Putamen (tissue), 1 donor: ENCODE measurements around the gene ANO9.

ENCODE experiments used
- DNase-seq: peaks from one replicate; pipeline ENCODE4 v3.0.0-alpha.2; 2016; ENCODE audit warnings: low spot score

ANO9 gene

DNA sequence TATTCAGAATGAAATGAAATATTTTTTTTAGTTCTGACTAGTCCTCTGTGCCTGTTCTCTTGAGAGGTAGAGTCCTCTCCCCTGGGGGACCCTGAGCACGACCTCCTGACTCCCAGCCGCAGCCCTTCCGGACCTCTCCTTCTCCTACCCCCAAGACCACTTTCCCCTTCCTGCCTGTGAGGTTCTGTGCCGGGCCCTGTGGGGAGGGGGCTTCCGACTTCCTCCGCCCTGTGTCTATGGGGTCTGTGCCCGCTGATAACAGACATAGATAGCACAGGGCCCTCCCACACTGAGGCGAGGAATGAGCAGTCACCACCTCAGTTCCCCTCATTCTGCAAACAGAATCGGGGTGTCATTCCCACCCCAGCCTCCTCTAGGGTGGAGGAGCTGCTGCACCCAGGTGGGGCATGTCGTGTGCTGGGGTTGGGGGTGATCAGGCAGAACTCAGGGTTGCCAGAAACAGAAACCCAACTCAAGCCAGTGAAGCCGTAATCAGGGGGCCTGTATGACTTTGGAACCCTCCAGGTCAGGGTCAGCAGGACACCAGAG, 59.7 kb downstream of the ANO9 start:
- DNase-seq, result no peak

GRCh38 chr11:381501-382072, 60.2 kb downstream of the ANO9 start:
- no peak for DNase-seq

DNA sequence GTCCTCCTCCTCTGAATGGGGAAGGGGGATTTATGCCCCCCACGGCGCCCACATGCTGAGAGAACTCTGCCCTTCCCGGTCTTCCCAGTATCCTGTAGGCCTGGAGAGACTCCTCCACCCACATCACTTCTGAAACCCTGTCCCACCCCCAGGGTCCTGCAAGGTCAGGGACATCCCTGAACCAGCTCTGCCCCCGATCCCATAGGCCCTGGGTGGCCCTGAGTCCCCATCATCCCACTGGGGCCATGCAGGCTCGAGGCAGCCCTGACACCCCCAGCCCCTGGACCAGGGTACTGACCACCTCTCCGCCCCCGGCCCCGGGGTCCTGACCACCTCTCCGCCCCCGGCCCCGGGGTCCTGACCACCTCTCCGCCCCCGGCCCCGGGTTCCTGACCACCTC, 60.8 kb downstream of the ANO9 start:
- DNase-seq, result no peak

GRCh38 chr11:380491-380890, 61.3 kb downstream of the ANO9 start:
- no peak for DNase-seq

GRCh38 chr11:380095-380480, 61.7 kb downstream of the ANO9 start:
- no peak for DNase-seq

DNA sequence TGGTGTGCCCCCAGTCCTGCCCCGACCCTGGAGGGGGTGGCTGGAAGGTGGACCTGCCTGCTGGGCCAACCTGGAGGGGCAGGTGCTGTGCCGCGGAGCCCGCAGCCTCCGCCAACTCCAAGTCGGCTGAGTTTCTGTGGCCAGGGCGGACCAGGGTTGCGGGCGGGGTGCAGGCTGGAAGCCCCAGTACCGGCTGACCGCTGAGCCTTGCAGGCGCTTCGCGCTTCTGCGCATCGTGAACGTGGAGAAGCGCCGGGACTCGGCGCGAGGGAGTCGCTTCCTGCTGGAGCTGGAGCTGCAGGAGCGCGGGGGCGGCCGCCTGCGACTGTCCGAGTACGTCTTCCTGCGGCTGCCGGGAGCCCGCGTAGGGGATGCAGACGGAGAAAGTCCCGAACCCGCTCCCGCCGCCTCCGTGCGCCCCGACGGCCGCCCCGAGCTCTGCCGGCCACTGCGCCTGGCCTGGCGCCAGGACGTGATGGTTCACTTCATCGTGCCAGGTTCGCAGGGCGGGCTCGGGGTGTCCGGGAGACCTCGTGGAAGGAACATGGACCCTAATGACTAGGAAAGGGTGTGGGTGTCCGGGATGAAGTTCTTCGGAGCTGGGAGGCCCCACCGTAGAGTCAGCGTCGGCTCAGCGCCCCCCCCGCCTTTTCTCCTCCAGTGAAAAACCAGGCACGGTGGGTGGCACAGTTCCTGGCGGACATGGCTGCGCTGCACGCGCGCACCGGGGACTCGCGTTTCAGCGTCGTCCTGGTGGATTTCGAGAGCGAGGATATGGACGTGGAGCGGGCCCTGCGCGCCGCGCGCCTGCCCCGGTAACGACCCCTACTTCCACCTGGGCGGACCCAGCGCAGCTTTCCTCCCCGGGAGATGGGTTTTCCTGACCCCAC, 62.4 kb downstream of the ANO9 start:
- DNase-seq, result no peak

DNA sequence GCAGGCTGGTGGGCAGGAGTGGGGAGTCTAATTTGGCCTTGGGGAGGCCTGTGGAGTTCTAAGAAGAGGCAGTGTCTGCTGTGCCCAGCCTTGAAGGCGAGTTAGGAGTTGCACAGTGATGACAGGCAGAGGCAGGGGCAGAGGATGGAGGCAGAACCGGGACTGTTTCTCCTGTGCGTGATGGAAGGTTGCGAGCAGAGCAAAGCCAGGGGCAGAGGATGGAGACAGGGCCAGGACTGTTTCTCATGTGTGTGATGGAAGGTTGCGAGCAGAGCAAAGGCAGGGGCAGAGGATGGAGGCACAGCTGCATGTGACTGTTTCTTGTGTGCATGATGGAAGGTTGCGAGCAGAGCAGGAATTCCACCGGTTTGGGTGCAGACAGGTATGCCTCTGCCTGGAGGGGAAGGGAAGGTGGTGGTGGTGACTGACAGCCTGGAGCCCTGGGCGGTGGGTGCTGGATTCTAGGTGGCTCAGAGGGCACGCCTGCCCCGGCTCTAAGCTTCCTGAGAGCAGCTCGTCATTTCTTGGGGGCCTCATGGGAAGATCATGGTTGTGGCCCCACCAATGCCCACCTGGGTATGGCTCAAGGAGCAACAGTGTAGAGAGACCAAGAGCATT, 63.8 kb downstream of the ANO9 start:
- no peak for DNase-seq

- DNase-seq, result no peak
Measured at GRCh38 chr11:377174-377865, 64.5 kb downstream of the ANO9 start.

GRCh38 chr11:376531-377173, 65.2 kb downstream of the ANO9 start:
- DNase-seq, result no peak

DNA sequence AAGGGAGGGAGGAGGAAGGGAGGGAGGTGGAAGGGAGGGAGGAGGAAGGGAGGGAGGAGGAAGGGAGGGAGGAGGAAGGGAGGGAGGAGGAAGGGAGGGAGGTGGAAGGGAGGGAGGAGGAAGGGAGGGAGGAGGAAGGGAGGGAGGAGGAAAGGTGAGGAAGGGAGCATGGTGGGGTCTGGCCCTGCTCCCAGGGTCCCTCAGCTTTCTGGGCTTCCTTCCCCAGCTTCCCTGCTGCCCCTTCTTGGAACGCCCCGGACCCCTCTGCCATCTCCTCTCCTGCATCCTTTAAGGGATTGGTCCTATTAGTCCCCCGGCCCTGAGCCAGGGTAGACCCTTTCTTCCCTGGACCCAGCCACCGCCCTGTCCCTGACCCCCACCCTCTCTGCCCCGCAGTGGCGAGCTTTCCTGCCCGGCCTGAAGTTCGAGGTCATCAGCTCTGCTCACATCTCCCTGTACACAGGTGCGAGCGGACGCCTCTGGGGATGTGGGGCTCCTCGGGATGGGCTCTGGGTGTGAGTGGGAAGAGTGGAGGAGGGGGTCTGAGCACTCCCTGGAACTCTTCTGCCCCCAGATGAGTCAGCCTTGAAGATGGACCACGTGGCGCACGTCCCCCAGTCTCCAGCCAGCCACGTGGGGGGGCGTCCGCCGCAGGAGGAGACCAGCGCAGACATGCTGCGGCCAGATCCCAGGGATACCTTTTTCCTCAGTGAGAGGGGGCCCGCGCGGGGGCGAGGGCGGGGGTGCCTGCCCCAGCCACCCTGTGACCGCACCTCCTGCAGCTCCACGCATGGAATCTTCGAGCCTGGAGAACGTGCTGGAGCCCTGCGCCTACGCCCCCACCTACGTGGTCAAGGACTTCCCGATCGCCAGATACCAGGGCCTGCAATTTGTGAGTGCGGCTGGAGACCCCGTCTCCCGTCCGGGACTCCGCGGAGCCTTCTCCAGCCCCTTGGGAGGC, 66.5 kb downstream of the ANO9 start:
- no peak for DNase-seq

- DNase-seq, result peak; percentile 79
Measured at GRCh38 chr11:373716-374551, 67.9 kb downstream of the ANO9 start.

DNA sequence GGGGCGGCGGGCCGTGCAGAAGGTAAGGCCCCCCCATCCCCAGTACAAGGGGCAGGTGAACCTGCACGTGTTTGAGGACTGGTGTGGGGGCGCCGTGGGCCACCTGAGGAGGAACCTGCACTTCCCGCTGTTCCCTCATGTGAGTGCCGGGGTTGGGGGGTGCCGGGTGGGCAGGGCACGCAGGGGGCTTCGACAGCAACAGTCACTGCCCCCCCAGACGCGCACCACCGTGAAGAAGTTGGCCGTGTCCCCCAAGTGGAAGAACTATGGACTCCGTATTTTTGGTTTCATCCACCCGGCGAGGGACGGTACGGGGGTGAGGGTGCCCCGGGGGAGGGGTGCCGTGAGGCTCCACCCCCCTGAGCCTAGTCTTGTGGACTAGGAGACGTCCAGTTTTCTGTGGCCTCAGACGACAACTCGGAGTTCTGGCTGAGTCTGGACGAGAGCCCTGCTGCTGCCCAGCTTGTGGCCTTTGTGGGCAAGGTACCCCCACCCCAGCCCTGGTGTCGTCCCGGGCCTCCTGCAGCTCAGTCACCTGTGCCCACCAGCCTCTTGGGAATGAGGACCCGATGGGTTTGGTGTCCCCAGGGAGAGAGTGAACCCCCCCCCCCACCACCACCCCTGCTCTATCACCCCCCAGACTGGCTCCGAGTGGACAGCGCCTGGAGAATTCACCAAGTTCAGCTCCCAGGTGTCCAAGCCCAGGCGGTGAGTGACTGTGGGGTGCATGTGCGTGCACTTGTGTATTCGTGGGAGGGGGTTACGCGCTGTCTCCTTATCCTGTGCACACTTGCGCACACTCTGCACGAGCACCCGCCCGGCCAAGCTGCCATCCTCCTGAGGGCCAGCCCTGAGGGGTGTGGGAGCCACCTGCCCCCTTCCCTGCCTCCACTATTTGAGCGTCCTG, 68.7 kb downstream of the ANO9 start:
- DNase-seq, result no peak

- no peak for DNase-seq
Measured at GRCh38 chr11:371716-372590, 69.9 kb downstream of the ANO9 start.

DNA sequence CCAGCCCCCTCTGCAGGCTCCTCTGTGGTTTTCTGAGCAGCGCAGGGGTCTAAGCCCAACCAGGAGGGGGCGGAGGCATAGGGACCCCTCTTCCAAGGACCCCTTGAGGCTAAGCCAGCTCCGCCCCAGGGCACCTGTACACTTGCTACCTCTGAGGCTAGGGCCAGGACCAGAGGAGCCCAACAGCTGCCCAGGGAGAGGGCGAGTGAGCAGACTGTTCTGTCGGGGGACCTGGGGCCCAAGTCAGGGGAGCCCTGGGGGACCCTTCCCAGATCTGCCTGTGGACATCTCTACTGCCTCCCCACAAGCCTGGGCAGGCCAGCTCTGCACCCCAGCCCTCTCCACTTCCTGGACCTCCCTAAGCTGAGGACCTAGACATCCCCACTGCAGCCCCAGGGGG, 70.8 kb downstream of the ANO9 start:
- no peak for DNase-seq

DNA sequence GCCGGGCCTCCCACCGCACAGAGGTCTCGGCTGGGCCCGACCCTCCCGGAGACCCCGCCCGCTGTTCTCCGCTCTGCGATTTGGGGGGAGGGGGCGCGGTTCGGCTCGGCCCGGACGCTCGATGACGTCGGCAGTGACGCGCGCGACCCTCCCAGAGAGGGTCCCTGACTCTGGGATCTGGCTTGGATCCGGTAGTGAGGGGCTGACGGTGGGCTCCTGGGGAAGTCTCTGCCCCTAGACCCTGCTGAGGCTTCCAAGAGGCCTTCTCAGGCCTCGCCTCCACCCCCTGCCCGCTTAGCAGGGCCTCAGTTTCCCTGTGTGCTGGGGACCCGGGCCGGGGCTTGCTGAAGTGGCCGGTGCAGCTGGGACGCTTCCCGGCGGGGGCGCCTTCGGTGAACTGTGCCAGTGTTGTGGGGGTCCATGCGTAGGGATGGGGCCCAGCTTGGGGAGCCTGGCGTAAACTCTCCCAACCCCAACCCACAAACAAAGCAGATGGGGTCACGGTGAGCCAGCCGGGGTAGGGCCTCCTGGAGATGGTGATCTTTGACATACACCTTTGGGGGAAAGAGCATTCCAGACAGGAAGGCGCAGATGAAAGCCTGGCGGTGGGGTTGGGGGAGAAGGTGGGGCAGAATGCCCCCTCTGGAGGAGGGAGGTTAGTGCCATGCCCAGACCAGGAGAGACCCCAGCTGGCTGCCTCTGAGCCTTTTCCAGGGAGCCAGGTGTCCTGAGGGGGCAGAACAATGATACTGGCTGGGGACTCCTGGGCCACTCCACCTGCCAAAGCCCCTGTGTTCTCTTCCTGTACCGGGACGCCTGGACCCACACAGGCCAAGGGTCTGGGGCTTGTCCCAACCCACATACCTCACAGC, 71.5 kb downstream of the ANO9 start:
- DNase-seq, result no peak

DNA sequence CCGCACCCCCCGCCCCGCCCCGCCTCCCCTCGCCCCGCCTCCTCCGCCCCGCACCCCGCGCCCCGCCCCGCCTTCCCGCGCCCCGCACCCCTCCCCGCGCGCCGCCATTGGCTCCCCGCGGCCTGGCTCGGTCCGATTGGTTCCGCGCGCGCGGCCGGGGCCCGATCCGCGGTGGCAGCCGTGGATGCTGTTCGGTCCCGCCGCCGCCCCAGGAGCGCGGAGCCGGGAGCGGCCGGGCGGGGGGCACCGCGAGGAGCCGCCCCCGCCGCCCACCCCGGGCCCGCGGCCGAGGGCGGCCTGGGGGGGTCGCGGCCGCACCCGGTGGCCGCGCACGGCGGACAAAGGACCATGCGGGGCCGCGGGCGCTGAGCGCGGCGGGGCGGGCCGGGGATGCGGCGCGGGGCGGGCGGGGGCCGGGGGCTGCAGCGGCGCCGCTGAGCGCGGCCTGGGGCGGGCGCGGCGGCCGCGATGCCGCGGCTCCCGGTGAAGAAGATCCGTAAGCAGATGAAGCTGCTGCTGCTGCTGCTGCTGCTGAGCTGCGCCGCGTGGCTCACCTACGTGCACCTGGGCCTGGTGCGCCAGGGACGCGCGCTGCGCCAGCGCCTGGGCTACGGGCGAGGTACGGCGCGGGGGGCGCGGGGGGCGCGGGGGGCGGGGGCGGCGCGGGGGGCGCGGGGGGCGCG, 72.3 kb downstream of the ANO9 start, which contains the start of gene B4GALNT4:
Gene B4GALNT4 (plus strand): TSS at position 164 of the 683 bp plus-strand sequence. CDS start 305 bp downstream, at position 469.
- DNase-seq, result peak; percentile 68
